ENCODE data around the gene ARFIP2.
A peak's percentile ranks its signal among the peaks of the same experiment; 100 is the strongest.

Gene ARFIP2

DNA sequence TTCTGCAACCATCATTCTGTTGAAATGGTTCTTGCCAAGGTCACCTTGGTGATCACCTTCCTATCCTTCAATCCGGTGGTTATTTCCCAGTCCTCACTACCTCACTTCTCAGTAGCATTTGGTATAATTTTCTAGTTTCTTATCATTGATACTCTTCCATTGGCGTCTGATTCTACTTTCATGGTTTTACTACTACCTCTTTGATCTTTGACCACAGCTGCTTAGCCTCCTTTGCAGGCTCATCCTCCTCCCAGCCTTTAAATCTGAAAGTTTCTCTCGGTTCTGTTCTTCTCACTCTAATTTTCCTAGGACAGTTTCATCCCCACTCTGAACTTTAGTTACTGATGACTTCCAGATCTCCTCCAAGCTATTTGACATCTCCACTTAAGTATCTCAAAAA lies 5.1 kb upstream of the ARFIP2 start:
- CTCF ChIA-PET = interaction anchor here (1.6 to 10.4 kb wide), 6 partner anchors 12 to 197 kb away, joined by 3 to 75 read pairs (median 6); partner anchors contain the start of gene MRPL17
- TF ChIP-seq, protein P1, sequence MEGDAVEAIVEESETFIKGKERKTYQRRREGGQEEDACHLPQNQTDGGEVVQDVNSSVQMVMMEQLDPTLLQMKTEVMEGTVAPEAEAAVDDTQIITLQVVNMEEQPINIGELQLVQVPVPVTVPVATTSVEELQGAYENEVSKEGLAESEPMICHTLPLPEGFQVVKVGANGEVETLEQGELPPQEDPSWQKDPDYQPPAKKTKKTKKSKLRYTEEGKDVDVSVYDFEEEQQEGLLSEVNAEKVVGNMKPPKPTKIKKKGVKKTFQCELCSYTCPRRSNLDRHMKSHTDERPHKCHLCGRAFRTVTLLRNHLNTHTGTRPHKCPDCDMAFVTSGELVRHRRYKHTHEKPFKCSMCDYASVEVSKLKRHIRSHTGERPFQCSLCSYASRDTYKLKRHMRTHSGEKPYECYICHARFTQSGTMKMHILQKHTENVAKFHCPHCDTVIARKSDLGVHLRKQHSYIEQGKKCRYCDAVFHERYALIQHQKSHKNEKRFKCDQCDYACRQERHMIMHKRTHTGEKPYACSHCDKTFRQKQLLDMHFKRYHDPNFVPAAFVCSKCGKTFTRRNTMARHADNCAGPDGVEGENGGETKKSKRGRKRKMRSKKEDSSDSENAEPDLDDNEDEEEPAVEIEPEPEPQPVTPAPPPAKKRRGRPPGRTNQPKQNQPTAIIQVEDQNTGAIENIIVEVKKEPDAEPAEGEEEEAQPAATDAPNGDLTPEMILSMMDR (IDR thresholded peaks at IDR 0.05; ENCODE audit: insufficient read depth, low read length, missing control alignments) = no peak

DNA sequence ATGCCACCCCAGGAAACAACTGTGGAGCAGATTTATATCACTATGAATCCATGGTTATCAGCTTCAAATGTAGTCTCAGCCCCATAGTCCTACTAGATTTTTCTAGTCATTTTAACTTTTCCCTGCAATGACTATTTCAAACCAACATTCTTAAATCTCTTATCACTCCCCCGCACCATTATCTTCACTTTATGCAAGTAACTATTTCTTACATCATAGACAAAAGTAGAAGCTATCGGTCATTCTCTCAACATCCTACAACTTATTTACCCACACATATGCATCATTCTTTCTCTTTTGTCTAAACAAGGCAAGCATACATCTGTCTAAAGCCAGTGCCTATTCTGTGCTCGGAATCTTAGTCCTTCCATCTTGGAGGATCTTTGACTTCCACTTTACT lies 4.5 kb upstream of the ARFIP2 start:
- CTCF ChIA-PET = interaction anchor here (0.7 to 10.4 kb wide), 6 partner anchors 12 to 198 kb away, joined by 3 to 75 read pairs (median 4); partner anchors contain the start of genes MRPL17 and TRIM3
- TF ChIP-seq, protein P1 (IDR thresholded peaks at IDR 0.05; ENCODE audit: insufficient read depth, low read length, missing control alignments) = no peak
- no peak overlapping the region for H3K4me3 ChIP-seq (ENCODE audit: low read depth, low read length)
- DNase-seq (ENCODE audit: low read depth, low spot score) = no peak
- POLR2A ChIA-PET = no interaction called here

More for the DNA sequence above, 5.1 kb upstream of the ARFIP2 start:
- no peak overlapping the region for H3K4me3 ChIP-seq (ENCODE audit: low read depth, low read length)
- POLR2A ChIA-PET = no interaction called here
- no peak for DNase-seq (ENCODE audit: low read depth, low spot score)

DNA sequence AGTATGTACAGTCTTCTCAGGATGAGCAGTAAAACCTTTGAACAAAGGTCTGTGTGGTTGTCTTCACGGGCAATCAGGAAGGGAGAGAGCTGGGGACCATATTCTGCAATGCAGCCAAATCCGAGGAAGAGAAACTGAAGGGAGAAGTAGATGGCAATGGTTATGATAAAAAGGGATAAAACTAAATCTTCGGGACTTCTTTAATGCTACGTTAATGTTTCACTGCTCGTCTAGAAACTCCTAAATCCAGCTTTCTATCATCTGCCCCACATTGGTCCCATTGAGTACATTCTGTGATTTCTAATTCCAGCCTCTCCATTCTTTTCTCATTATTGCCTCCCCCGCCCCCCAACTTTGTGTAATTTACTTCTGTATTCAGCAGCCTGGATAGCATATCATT lies 1.9 kb upstream of the ARFIP2 start:
- no peak overlapping the region for H3K4me3 ChIP-seq (ENCODE audit: low read depth, low read length)
- DNase-seq (ENCODE audit: low read depth, low spot score) = no peak
- POLR2A ChIA-PET = interaction anchor here (2.4 kb wide), 1 partner anchor 10 kb away, joined by 7 read pairs; no protein-coding TSS in a partner anchor

DNA sequence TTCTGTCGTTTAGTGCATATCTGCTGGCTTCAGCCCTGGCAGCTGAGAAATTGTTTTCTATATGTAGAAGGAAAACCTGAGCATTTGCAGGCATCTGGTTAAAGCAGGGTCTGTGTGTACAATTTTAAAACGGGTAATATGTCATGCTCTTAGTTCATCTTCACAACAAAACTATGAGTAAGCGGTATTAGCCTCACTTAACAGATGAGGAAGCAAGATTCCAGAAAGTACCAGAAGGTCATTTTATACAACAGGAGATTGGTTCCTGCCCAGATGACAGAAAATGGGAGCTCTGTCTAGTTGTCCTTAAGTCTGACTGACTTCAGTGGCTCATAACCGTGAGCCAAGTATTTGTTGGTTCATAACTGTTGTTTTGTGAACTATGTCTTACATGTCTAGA lies 1.3 kb upstream of the ARFIP2 start:
- DNase-seq (ENCODE audit: low read depth, low spot score) = no peak
- ChIA-PET CTCF (interaction anchor here (0.7 to 10.4 kb wide), 7 partner anchors 12 to 103 kb away, joined by 3 to 75 read pairs (median 6); partner anchors contain the start of gene DNHD1), POLR2A (interaction anchor here (1.0 to 2.4 kb wide), 4 partner anchors 7 to 80 kb away, joined by 3 to 7 read pairs (median 6); no protein-coding TSS in a partner anchor)
- TF ChIP-seq, protein P1 (IDR thresholded peaks at IDR 0.05; ENCODE audit: insufficient read depth, low read length, missing control alignments) = no peak
- peak overlapping the region; percentile 99 for H3K4me3 ChIP-seq (ENCODE audit: low read depth, low read length)

More for the DNA sequence above, 1.9 kb upstream of the ARFIP2 start:
- TF ChIP-seq, protein P1 (IDR thresholded peaks at IDR 0.05; ENCODE audit: insufficient read depth, low read length, missing control alignments) = no peak
- CTCF ChIA-PET = interaction anchor here (0.7 to 10.4 kb wide), 6 partner anchors 12 to 104 kb away, joined by 3 to 75 read pairs (median 10); partner anchors contain the start of gene DNHD1

DNA sequence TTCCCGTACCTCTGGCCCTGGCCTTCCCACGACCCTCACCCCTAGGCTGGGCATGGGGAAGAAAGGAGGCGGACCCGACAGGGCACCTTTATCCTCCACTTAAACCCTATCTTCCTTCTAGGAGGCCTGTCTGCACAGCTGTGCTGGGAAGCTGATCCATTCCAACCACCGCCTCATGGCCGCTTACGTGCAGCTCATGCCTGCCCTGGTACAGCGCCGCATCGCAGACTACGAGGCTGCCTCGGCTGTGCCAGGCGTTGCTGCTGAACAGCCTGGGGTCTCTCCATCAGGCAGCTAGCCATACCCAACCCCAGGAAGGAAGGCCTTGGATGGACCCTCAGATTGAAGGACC lies 769 bp upstream of the ARFIP2 start:
- CTCF ChIA-PET = interaction anchor here (0.7 to 10.4 kb wide), 7 partner anchors 9 to 102 kb away, joined by 3 to 75 read pairs (median 6); no protein-coding TSS in a partner anchor
- POLR2A ChIA-PET = interaction anchor here (1.0 to 2.4 kb wide), 8 partner anchors 8 to 137 kb away, joined by 3 to 7 read pairs (median 4); partner anchors contain the start of genes TAF10 and TPP1
- peak overlapping the region; percentile 99 for H3K4me3 ChIP-seq (ENCODE audit: low read depth, low read length)

DNA sequence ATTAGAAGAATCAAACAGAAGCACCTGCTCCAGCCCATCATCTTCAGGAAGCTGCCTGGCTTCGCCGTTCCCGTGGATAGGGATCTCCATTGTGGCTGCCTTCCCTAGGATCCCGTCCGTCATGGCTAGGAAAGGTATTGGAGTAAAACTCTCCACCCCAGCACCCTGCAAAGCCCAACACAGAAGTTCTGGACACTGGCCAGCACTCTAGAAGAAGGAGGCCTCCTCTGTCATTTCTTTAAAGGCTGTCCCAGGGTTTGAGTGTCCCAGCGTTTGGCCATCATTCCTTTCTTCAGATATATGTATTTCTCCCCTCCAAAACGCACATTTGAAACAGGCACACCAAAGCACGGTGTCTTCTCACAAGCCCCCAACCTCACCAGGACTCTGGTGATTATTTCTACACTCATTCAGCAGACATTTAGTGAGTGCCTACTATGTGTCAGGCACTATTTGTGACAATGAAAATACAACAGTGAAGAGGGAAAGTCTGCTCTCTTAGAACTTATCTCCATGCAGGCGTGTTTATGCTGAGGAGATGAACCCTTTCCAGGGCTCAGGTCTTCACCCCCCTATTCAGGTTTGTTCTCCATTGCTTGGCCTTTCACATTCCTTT lies 724 bp downstream of the ARFIP2 start:
- DNase-seq (ENCODE audit: low read depth, low spot score) = no peak
- ChIA-PET POLR2A (no interaction called here), CTCF (interaction anchor here (1.3 kb wide), 1 partner anchor 25 kb away, joined by 3 read pairs; no protein-coding TSS in a partner anchor)
- TF ChIP-seq, protein P1 (IDR thresholded peaks at IDR 0.05; ENCODE audit: insufficient read depth, low read length, missing control alignments) = no peak
- H3K4me3 ChIP-seq (ENCODE audit: low read depth, low read length) = peak overlapping the region; percentile 99

More for the DNA sequence above, 769 bp upstream of the ARFIP2 start:
- DNase-seq (ENCODE audit: low read depth, low spot score) = no peak
- TF ChIP-seq, protein P1 (IDR thresholded peaks at IDR 0.05; ENCODE audit: insufficient read depth, low read length, missing control alignments) = no peak
